Measurements from ENCODE around the gene FAT1. TPM values are rescaled to one million over a fixed set of nuclear protein-coding genes. Genes with fewer than 3 reads are reported as not detected.

Gene FAT1
- polyA plus RNA-seq, 1 experiment, result 422 TPM

DNA sequence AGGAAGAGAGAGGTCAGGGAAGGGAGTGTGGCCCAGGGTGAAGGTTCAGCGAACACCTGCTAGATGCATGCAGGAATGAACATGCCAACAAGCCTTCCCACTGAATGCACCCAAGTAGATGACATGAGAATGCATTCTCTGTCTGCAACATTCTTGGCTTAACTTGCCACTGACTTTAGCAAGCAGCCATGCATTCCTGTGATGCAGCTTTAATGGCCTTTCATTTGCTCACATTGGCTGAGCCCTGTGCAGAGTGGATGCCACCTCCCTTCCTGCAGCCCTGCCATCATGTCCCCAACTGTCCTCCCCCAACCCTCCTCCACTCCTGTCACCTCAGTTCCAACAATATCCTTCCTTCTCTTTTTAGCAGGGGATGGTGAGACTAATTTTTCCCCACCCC, 143.0 kb downstream of the FAT1 start:
- TF ChIP-seq CTCF (IDR thresholded peaks at IDR 0.05; ENCODE audit: low read depth, low read length), result no peak
- POLR2A ChIA-PET, result no interaction called here
- no peaks in the 10 kb centered on the region for H3K27me3 ChIP-seq (ENCODE audit: control insufficient read depth, insufficient read depth, low read length)
- CTCF ChIA-PET, result interaction anchor here (0.6 to 1.1 kb wide), 4 partner anchors 12 to 284 kb away, joined by 3 to 4 read pairs (median 3); no protein-coding TSS in a partner anchor
- no peaks in the 10 kb centered on the region for H3K9me3 ChIP-seq (ENCODE audit: control insufficient read depth, insufficient read depth, low read length)
- no peak overlapping the region for H3K27ac ChIP-seq (ENCODE audit: low read depth, low read length)
- no peak overlapping the region for H3K4me3 ChIP-seq (ENCODE audit: low read depth, low read length)
- no peak for DNase-seq (ENCODE audit: low read depth, low spot score)

DNA sequence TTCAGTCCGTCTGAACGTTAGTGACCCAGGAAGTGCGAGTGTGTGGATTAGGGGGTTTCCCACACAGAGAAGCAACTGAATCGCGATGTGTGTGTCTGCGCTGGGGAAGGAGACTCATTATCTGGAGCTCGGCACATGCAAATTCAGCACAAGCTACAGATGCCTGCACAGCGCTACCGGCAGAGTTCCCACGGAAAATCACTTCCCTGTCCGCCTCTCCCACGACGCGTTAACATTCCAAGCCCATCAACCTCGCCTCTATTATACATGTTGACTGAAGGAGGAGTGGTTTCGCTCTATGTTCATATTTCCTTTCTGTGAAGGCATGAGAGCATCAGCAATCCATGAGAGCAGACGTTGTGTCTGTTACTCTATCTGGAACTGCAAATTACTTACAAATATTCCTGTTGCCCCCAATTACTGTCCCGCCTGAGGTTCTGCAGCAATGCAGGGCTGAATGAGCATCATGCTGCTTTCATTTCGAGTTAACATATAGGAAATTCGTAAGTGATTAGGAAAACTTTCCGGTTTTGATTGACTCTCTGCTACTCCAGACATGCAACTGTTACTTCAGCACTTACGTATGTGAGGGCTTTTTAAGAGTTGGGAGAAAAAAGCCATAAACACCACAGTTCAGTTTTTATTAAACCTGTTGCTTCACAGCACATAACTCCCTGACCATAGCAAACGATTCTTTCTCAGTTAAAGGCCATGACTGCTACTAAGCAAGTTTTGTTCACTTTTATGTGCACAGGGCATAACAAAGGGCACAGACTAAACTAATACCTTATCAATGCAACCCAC, 153.3 kb downstream of the FAT1 start:
- Histone ChIP-seq H3K9me3 (ENCODE audit: control insufficient read depth, insufficient read depth, low read length) (no peaks in the 10 kb centered on the region), H3K4me3 (ENCODE audit: low read depth, low read length) (peak overlapping the region; percentile 28), H3K27ac (ENCODE audit: low read depth, low read length) (peak overlapping the region; percentile 39), H3K27me3 (ENCODE audit: control insufficient read depth, insufficient read depth, low read length) (no peaks in the 10 kb centered on the region)
- no peak for TF ChIP-seq CTCF (IDR thresholded peaks at IDR 0.05; ENCODE audit: low read depth, low read length)
- ChIA-PET CTCF (interaction anchor here (1.0 to 11.2 kb wide), 2 partner anchors 18 to 97 kb away, joined by 4 to 107 read pairs; no protein-coding TSS in a partner anchor), POLR2A (no interaction called here)
- DNase-seq (ENCODE audit: low read depth, low spot score), result peak; percentile 36

DNA sequence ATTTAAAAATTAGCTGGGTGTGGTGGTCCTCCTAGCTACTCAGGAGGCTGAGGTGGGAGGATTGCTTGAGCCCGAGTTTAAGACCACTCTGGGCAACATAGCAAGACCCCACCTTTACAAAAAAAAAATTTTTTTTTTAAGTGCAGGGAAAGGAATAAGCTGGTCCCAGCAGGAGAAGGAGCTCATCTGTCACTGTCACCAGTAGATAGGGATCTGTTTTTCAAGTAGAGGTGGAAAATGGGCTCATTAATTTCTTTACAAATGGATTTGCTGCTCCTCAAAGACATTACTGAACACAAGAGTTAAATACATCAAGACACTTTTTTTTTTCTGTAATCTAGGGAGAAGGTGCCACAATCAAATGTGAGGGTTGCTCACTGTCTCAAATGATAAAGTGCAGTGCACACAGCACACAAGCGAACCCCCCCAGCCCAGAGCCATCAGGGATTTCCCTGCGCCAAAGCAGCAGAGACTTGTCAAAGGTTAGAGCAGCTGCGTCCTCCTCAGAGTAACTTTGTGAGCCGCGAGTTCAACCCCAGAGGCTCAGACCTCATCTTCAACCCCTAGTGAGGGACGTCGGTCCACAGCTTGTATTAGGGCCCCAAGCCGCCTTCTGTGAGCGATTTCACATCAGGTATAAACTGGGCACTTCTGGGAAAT, 154.0 kb downstream of the FAT1 start:
- peak overlapping the region; percentile 28 for H3K4me3 ChIP-seq (ENCODE audit: low read depth, low read length)
- TF ChIP-seq CTCF (IDR thresholded peaks at IDR 0.05; ENCODE audit: low read depth, low read length), result no peak
- no peaks in the 10 kb centered on the region for H3K9me3 ChIP-seq (ENCODE audit: control insufficient read depth, insufficient read depth, low read length)
- peak overlapping the region; percentile 39 for H3K27ac ChIP-seq (ENCODE audit: low read depth, low read length)
- no peaks in the 10 kb centered on the region for H3K27me3 ChIP-seq (ENCODE audit: control insufficient read depth, insufficient read depth, low read length)
- ChIA-PET POLR2A (no interaction called here), CTCF (interaction anchor here (1.0 to 11.2 kb wide), 2 partner anchors 18 to 96 kb away, joined by 4 to 107 read pairs; no protein-coding TSS in a partner anchor)
- no peak for DNase-seq (ENCODE audit: low read depth, low spot score)

- ChIA-PET POLR2A (no interaction called here), CTCF (no interaction called here)
- Histone ChIP-seq H3K4me3 (ENCODE audit: low read depth, low read length) (no peak overlapping the region), H3K9me3 (ENCODE audit: control insufficient read depth, insufficient read depth, low read length) (no peaks in the 10 kb centered on the region), H3K27ac (ENCODE audit: low read depth, low read length) (no peak overlapping the region), H3K27me3 (ENCODE audit: control insufficient read depth, insufficient read depth, low read length) (no peaks in the 10 kb centered on the region)
- no peak for DNase-seq (ENCODE audit: low read depth, low spot score)
- no peak for TF ChIP-seq CTCF (IDR thresholded peaks at IDR 0.05; ENCODE audit: low read depth, low read length)
Observed at GRCh38 chr4:186566068-186566467, 157.6 kb downstream of the FAT1 start.

GRCh38 chr4:186563761-186564160, 159.9 kb downstream of the FAT1 start:
- CTCF ChIA-PET, result interaction anchor here (0.9 kb wide), 1 partner anchor 24 kb away, joined by 5 read pairs; no protein-coding TSS in a partner anchor
- no peak for TF ChIP-seq CTCF (IDR thresholded peaks at IDR 0.05; ENCODE audit: low read depth, low read length)
- no peaks in the 10 kb centered on the region for H3K9me3 ChIP-seq (ENCODE audit: control insufficient read depth, insufficient read depth, low read length)
- H3K4me3 ChIP-seq (ENCODE audit: low read depth, low read length), result no peak overlapping the region
- POLR2A ChIA-PET, result no interaction called here
- no peaks in the 10 kb centered on the region for H3K27me3 ChIP-seq (ENCODE audit: control insufficient read depth, insufficient read depth, low read length)
- no peak for DNase-seq (ENCODE audit: low read depth, low spot score)
- H3K27ac ChIP-seq (ENCODE audit: low read depth, low read length), result no peak overlapping the region
